ENCODE data around the gene VWA5A. TPM values are rescaled to one million over a fixed set of nuclear protein-coding genes. Genes with fewer than 3 reads are reported as not detected.

The VWA5A gene
- total RNA-seq = 22.0 TPM

- DNase-seq = peak; percentile 86
These were observed at the start of gene VWA5A for GRCh38 chr11:124114942-124115781. Gene VWA5A, plus strand, starts transcription at chr11:124115450. Its CDS starts 2,062 bp downstream, at chr11:124117512.

GRCh38 chr11:124068601-124069110 lies 46.6 kb upstream of the VWA5A start:
- no peak for DNase-seq

GRCh38 chr11:124069429-124070401 lies 45.5 kb upstream of the VWA5A start:
- peak; percentile 73 for DNase-seq

GRCh38 chr11:124070915-124071622 lies 44.2 kb upstream of the VWA5A start:
- peak; percentile 73 for DNase-seq

- no peak for DNase-seq
These were observed 43.7 kb upstream of the VWA5A start for GRCh38 chr11:124071623-124071948.

- DNase-seq = no peak
These were observed 43.1 kb upstream of the VWA5A start for GRCh38 chr11:124072147-124072546.

GRCh38 chr11:124074554-124074953 lies 40.7 kb upstream of the VWA5A start:
- no peak for DNase-seq

- DNase-seq = no peak
These were observed 39.8 kb upstream of the VWA5A start for GRCh38 chr11:124075492-124075840.

GRCh38 chr11:124075841-124076651 lies 39.2 kb upstream of the VWA5A start:
- DNase-seq = no peak

GRCh38 chr11:124077266-124077665 lies 38.0 kb upstream of the VWA5A start:
- no peak for DNase-seq

- DNase-seq = no peak
These were observed 36.7 kb upstream of the VWA5A start for GRCh38 chr11:124078591-124078990.

- DNase-seq = no peak
These were observed 35.5 kb upstream of the VWA5A start for GRCh38 chr11:124079631-124080326.

- DNase-seq = no peak
These were observed 34.8 kb upstream of the VWA5A start for GRCh38 chr11:124080327-124081001.

- DNase-seq = no peak
These were observed 33.8 kb upstream of the VWA5A start for GRCh38 chr11:124081483-124081882.

- DNase-seq = no peak
These were observed 32.9 kb upstream of the VWA5A start for GRCh38 chr11:124082371-124082770.

GRCh38 chr11:124085583-124085982 lies 29.7 kb upstream of the VWA5A start:
- DNase-seq = no peak

GRCh38 chr11:124085997-124086846 lies 29.0 kb upstream of the VWA5A start:
- no peak for DNase-seq

- DNase-seq = no peak
These were observed 24.3 kb upstream of the VWA5A start for GRCh38 chr11:124090996-124091395.

GRCh38 chr11:124093330-124093729 lies 21.9 kb upstream of the VWA5A start:
- no peak for DNase-seq

Measured in skin of body (tissue), 2 donors.